ENCODE results near the gene JUP.

JUP gene

DNA sequence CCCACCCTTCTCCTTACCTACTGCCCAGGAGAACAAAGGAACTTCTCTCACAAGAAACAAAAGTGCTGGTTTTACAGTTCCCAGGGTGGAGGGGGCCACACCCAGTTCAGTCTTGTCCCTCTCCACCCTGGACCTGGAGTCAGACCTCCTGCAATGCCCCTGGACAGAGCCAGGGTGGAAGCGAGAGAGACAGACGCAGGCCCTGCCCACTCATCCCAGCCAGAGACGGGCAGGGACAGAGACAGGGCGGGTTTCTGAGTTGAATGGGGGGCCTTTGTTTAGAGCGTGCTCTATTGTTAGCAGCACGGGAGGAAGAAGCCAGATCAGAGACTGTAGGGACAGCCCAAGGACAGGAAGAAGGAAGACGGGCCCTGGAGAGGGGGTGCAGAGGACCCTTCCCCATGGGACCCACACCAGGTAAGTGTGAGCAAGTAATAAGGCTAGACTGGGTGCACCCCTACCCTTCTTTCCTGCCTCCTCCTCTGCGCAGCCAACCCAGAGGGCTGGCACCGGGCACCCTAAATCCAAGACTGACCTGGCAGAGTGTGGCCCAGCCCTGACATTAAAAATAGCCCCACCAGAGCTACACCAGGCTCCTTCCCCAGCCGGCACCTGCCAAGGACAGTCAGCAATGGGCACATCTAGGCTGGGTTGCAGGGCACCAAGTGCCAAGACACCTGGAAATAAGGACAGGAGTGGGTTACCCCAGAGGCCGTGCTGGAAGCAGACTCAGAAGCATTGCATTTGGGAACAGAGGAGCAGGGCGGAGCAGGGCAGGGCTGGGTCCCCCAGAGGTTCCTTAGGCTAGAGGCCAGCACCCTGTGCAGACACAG lies 10.9 kb downstream of the JUP start:
- TF ChIP-seq ESRRG (CRISPR knock-in tag; IDR thresholded peaks at IDR 0.05) = no peak
- TF ChIP-seq, protein P1, sequence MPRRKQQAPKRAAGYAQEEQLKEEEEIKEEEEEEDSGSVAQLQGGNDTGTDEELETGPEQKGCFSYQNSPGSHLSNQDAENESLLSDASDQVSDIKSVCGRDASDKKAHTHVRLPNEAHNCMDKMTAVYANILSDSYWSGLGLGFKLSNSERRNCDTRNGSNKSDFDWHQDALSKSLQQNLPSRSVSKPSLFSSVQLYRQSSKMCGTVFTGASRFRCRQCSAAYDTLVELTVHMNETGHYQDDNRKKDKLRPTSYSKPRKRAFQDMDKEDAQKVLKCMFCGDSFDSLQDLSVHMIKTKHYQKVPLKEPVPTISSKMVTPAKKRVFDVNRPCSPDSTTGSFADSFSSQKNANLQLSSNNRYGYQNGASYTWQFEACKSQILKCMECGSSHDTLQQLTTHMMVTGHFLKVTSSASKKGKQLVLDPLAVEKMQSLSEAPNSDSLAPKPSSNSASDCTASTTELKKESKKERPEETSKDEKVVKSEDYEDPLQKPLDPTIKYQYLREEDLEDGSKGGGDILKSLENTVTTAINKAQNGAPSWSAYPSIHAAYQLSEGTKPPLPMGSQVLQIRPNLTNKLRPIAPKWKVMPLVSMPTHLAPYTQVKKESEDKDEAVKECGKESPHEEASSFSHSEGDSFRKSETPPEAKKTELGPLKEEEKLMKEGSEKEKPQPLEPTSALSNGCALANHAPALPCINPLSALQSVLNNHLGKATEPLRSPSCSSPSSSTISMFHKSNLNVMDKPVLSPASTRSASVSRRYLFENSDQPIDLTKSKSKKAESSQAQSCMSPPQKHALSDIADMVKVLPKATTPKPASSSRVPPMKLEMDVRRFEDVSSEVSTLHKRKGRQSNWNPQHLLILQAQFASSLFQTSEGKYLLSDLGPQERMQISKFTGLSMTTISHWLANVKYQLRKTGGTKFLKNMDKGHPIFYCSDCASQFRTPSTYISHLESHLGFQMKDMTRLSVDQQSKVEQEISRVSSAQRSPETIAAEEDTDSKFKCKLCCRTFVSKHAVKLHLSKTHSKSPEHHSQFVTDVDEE (CRISPR knock-in tag; IDR thresholded peaks at IDR 0.05) = no peak
- TF ChIP-seq, protein P2, sequence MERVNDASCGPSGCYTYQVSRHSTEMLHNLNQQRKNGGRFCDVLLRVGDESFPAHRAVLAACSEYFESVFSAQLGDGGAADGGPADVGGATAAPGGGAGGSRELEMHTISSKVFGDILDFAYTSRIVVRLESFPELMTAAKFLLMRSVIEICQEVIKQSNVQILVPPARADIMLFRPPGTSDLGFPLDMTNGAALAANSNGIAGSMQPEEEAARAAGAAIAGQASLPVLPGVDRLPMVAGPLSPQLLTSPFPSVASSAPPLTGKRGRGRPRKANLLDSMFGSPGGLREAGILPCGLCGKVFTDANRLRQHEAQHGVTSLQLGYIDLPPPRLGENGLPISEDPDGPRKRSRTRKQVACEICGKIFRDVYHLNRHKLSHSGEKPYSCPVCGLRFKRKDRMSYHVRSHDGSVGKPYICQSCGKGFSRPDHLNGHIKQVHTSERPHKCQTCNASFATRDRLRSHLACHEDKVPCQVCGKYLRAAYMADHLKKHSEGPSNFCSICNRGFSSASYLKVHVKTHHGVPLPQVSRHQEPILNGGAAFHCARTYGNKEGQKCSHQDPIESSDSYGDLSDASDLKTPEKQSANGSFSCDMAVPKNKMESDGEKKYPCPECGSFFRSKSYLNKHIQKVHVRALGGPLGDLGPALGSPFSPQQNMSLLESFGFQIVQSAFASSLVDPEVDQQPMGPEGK (CRISPR knock-in tag; IDR thresholded peaks at IDR 0.05; ENCODE audit: borderline replicate concordance) = no peak
- TF ChIP-seq OSR1 (CRISPR knock-in tag; IDR thresholded peaks at IDR 0.05) = no peak
- TF ChIP-seq RARB (CRISPR knock-in tag; IDR thresholded peaks at IDR 0.05) = no peak
- no peak for TF ChIP-seq ZFP3 (CRISPR knock-in tag; IDR thresholded peaks at IDR 0.05)
- TF ChIP-seq CSRNP3 (CRISPR knock-in tag; IDR thresholded peaks at IDR 0.05) = no peak
- no peak for TF ChIP-seq CSDC2 (CRISPR knock-in tag; IDR thresholded peaks at IDR 0.05)
- TF ChIP-seq ZFP30 (CRISPR knock-in tag; IDR thresholded peaks at IDR 0.05) = no peak
- TF ChIP-seq POU6F1 (CRISPR knock-in tag; IDR thresholded peaks at IDR 0.05; ENCODE audit: borderline replicate concordance, low read depth) = no peak
- no peak for TF ChIP-seq ZC3H10 (CRISPR knock-in tag; IDR thresholded peaks at IDR 0.05)
- no peak for TF ChIP-seq BACH2 (CRISPR knock-in tag; IDR thresholded peaks at IDR 0.05; ENCODE audit: borderline replicate concordance)
- TF ChIP-seq GLIS3 (CRISPR knock-in tag; IDR thresholded peaks at IDR 0.05) = no peak
- TF ChIP-seq, protein P3, sequence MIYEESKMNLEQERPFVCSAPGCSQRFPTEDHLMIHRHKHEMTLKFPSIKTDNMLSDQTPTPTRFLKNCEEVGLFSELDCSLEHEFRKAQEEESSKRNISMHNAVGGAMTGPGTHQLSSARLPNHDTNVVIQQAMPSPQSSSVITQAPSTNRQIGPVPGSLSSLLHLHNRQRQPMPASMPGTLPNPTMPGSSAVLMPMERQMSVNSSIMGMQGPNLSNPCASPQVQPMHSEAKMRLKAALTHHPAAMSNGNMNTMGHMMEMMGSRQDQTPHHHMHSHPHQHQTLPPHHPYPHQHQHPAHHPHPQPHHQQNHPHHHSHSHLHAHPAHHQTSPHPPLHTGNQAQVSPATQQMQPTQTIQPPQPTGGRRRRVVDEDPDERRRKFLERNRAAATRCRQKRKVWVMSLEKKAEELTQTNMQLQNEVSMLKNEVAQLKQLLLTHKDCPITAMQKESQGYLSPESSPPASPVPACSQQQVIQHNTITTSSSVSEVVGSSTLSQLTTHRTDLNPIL (CRISPR knock-in tag; IDR thresholded peaks at IDR 0.05; ENCODE audit: low read depth) = no peak
- ATAC-seq = no peak

DNA sequence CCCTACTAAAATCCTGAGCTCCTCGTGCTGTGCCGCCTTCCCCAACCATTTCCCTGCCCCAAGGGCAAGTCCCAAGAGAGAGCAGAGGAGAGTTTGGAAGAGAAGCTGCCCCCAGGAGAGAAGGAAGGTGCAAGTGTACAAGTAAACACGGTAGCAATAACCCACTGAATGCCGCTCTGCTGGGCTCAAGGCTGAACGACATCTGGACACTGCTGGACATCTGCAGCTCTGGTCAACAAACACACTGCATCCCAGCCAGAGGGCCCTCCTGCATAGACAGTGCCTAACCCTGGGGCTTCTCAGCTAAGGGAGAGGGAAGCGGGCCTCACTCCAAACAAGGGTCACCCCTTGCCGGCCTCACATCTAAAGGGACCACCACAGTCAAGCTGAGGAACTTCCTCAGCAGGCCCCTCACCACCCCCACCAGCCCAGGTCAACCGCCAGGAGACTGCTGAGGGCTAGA lies 12.7 kb downstream of the JUP start:
- no peak for ATAC-seq
- no peak for TF ChIP-seq POU6F1 (CRISPR knock-in tag; IDR thresholded peaks at IDR 0.05; ENCODE audit: borderline replicate concordance, low read depth)
- no peak for TF ChIP-seq CSDC2 (CRISPR knock-in tag; IDR thresholded peaks at IDR 0.05)
- no peak for TF ChIP-seq ZFP3 (CRISPR knock-in tag; IDR thresholded peaks at IDR 0.05)
- no peak for TF ChIP-seq BACH2 (CRISPR knock-in tag; IDR thresholded peaks at IDR 0.05; ENCODE audit: borderline replicate concordance)
- TF ChIP-seq, protein P1 (CRISPR knock-in tag; IDR thresholded peaks at IDR 0.05) = no peak
- TF ChIP-seq RARB (CRISPR knock-in tag; IDR thresholded peaks at IDR 0.05) = no peak
- no peak for TF ChIP-seq GLIS3 (CRISPR knock-in tag; IDR thresholded peaks at IDR 0.05)
